ENCODE measurements around the gene LCN9. TPM values are rescaled to one million over a fixed set of nuclear protein-coding genes. Genes with fewer than 3 reads are reported as not detected.

LCN9 gene
- total RNA-seq, 1 donor from 2014 or later: not detected

Other genes starting within 250 kb of the LCN9 start
- 8.7 and 11.3 TPM in 2 replicates for gene PPP1R26, start 183.5 kb upstream of the LCN9 start, total RNA-seq
- 11.3 and 18.5 TPM in 2 replicates for gene MRPS2, start 162.6 kb upstream of the LCN9 start, total RNA-seq
- not detected in 2 replicates for gene LCN1, start 141.9 kb upstream of the LCN9 start, total RNA-seq
- gene OBP2A, start 117.2 kb upstream of the LCN9 start, total RNA-seq: not detected in 2 replicates
- not detected in 2 replicates for gene PAEP, start 101.6 kb upstream of the LCN9 start, total RNA-seq
- gene GLT6D1, start 23.8 kb upstream of the LCN9 start, total RNA-seq: not detected in 2 replicates
- under 0.01 TPM in 1 of 2 replicates, not detected in the other for gene SOHLH1, start 36.2 kb downstream of the LCN9 start, total RNA-seq
- gene KCNT1, start 38.9 kb downstream of the LCN9 start, total RNA-seq: not detected in 2 replicates
- 11.9 and 17.8 TPM in 2 replicates for gene CAMSAP1, start 244.2 kb downstream of the LCN9 start, total RNA-seq

All from dermis microvascular lymphatic vessel endothelial cell (primary cell).